Colonic mucosa (tissue), 4 donors: Measurements from ENCODE around the gene SYT1. TPM values are rescaled to one million over a fixed set of nuclear protein-coding genes. Genes with fewer than 3 reads are reported as not detected.

Source experiments
- DNase-seq: peaks from one replicate; pipeline ENCODE4 v3.0.0-alpha.2; 2020
- H3K27ac ChIP-seq: fragments of 200-600 bp; one replicate; pipeline ENCODE4 v1.8.0; 2021
- H3K27me3 ChIP-seq: fragments of 200-600 bp; one replicate; pipeline ENCODE4 v1.8.0; 2021
- H3K36me3 ChIP-seq: fragments of 200-600 bp; one replicate; pipeline ENCODE4 v1.8.0; 2021
- H3K4me1 ChIP-seq: fragments of 200-600 bp; one replicate; pipeline ENCODE4 v1.8.0; 2021; ENCODE audit warnings: mild to moderate bottlenecking
- H3K4me3 ChIP-seq: fragments of 200-600 bp; one replicate; pipeline ENCODE4 v1.8.0; 2021
- H3K9ac ChIP-seq, 2 donors: one replicate each; pipeline ENCODE4 v1.7.0; 2013; ENCODE audit warnings: control low read depth in 2 of 2, low read depth in 2 of 2, low read length in 2 of 2
- H3K9me3 ChIP-seq: fragments of 200-600 bp; one replicate; pipeline ENCODE4 v1.8.0; 2021
- intact Hi-C: fragments of 100-400 bp; cut with DNase I; formaldehyde crosslinking; loops from one replicate; pipeline ENCODE4 v1.14.1; 2022
- total RNA-seq, 2 donors: library from RNA; stranded (reverse); fragmentation: NEBNext Ultra II Directional in 1 of 2; extraction: Animal tissue kit (Norgen Biotek cat#: 25700) in 1 of 2; gene quantifications; one replicate each; pipeline ENCODE4 v1.2.1, GENCODE V29; 2021
- TF ChIP-seq, protein P1 (sequence below): fragments of 200-600 bp; IDR thresholded peaks from one replicate; pipeline ENCODE4 v1.8.0; 2022; ENCODE audit warnings: antibody characterized with exemption, mild to moderate bottlenecking
- donor health status: healthy.
- donor health status: DM: no; HTN: no; CAD: no.
- donor health status: DM: no; HTN: no; CAD: no.

Gene SYT1
- total RNA-seq, 2 donors from 2014 or later, result 0.94 to 3.2 TPM

GRCh38 chr12:78933014-78933413 lies 68.4 kb downstream of the SYT1 start:
- Histone ChIP-seq H3K27me3 (no peaks in the 10 kb centered on the region), H3K36me3 (no peaks in the 10 kb centered on the region), H3K9ac (no peak overlapping the region), H3K4me3 (no peak overlapping the region), H3K9me3 (no peaks in the 10 kb centered on the region), H3K4me1 (no peaks in the 10 kb centered on the region), H3K27ac (no peak overlapping the region)
- intact Hi-C loops, result no loop called here
- no peak for DNase-seq
- TF ChIP-seq, protein P1, sequence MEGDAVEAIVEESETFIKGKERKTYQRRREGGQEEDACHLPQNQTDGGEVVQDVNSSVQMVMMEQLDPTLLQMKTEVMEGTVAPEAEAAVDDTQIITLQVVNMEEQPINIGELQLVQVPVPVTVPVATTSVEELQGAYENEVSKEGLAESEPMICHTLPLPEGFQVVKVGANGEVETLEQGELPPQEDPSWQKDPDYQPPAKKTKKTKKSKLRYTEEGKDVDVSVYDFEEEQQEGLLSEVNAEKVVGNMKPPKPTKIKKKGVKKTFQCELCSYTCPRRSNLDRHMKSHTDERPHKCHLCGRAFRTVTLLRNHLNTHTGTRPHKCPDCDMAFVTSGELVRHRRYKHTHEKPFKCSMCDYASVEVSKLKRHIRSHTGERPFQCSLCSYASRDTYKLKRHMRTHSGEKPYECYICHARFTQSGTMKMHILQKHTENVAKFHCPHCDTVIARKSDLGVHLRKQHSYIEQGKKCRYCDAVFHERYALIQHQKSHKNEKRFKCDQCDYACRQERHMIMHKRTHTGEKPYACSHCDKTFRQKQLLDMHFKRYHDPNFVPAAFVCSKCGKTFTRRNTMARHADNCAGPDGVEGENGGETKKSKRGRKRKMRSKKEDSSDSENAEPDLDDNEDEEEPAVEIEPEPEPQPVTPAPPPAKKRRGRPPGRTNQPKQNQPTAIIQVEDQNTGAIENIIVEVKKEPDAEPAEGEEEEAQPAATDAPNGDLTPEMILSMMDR, result no peak

- H3K36me3 ChIP-seq, result no peaks in the 10 kb centered on the region
- TF ChIP-seq, protein P1, result no peak
- H3K27ac ChIP-seq, result no peak overlapping the region
- H3K27me3 ChIP-seq, result no peaks in the 10 kb centered on the region
- intact Hi-C loops, result no loop called here
- no peaks in the 10 kb centered on the region for H3K9me3 ChIP-seq
- no peak overlapping the region for H3K4me3 ChIP-seq
- no peak overlapping the region for H3K9ac ChIP-seq
- no peak for DNase-seq
- no peaks in the 10 kb centered on the region for H3K4me1 ChIP-seq
Measured at GRCh38 chr12:78938341-78939084, 73.9 kb downstream of the SYT1 start.

DNA sequence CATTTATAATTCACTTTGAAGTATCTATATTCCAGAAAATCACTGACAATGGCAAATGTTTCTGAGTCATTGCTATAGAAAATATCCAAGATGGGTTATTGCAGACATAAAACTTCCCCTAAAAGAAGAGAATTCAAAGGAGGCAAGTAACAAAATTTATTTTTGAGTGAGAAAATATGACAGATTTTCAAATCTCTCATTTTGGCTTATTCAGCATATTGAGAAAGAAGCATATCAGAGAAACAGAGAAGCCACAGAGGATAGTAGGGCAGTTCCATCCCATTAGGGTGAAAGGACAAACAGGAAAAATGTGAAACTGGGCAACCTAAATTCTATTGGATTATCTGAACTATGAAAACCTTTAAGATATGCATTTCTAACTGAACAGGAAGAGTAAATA lies 85.0 kb downstream of the SYT1 start:
- Histone ChIP-seq H3K27me3 (no peaks in the 10 kb centered on the region), H3K4me3 (no peak overlapping the region), H3K4me1 (no peaks in the 10 kb centered on the region), H3K36me3 (no peaks in the 10 kb centered on the region), H3K9ac (no peak overlapping the region), H3K9me3 (no peaks in the 10 kb centered on the region), H3K27ac (no peak overlapping the region)
- no peak for DNase-seq
- intact Hi-C loops, result no loop called here
- TF ChIP-seq, protein P1, result no peak

- H3K4me1 ChIP-seq, result no peaks in the 10 kb centered on the region
- no peaks in the 10 kb centered on the region for H3K9me3 ChIP-seq
- no peak overlapping the region for H3K27ac ChIP-seq
- H3K27me3 ChIP-seq, result no peaks in the 10 kb centered on the region
- TF ChIP-seq, protein P1, result no peak
- no peak overlapping the region for H3K4me3 ChIP-seq
- no peak overlapping the region for H3K9ac ChIP-seq
- intact Hi-C loops, result no loop called here
- DNase-seq, result no peak
- no peaks in the 10 kb centered on the region for H3K36me3 ChIP-seq
Measured at GRCh38 chr12:78951803-78952551, 87.4 kb downstream of the SYT1 start.

- no peaks in the 10 kb centered on the region for H3K4me1 ChIP-seq
- intact Hi-C loops, result no loop called here
Measured at GRCh38 chr12:78952552-78952929, 88.0 kb downstream of the SYT1 start.

More at GRCh38 chr12:78952552-78952929, 88.0 kb downstream of the SYT1 start:
- H3K27me3 ChIP-seq, result no peaks in the 10 kb centered on the region
- DNase-seq, result no peak
- H3K27ac ChIP-seq, result no peak overlapping the region
- no peaks in the 10 kb centered on the region for H3K9me3 ChIP-seq
- H3K4me3 ChIP-seq, result no peak overlapping the region
- TF ChIP-seq, protein P1, result no peak
- H3K9ac ChIP-seq, result no peak overlapping the region
- no peaks in the 10 kb centered on the region for H3K36me3 ChIP-seq
